Measurements from ENCODE around the gene ARL5C.
A peak's percentile ranks its signal among the peaks of the same experiment; 100 is the strongest.

The ARL5C gene

DNA sequence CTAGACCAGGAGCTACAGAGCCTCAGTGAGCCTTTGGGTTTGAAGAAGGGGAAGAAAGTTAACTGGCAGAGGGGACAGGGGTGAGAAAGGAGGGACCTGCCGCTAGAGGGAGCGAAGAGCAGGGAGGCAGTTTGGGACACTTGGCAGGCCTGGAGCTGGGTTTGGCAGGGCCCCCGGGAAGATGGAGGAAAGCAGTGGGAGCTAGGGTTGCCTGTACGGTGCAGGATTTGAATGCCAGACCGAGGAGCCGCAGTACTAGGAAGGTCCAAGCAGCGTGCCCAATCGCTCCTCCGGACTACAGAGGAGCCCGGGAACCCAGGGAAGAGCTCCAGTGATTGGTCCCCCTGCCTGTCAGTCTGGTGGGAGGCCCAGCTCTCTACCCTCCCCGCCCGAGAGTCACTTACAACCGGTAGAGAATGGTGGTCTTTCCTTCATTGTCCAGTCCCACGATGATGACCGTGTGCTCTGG is 1.3 kb downstream of the ARL5C start:
- no peaks in the 10 kb centered on the region for H4K20me1 ChIP-seq (ENCODE audit: control insufficient read depth, insufficient read depth, low read depth, low read length)
- H3K27me3 ChIP-seq (ENCODE audit: control insufficient read depth, low read length) = peaks cover 6% of the 10 kb centered on the region; the same call in 1 of the 2 replicates
- no peaks in the 10 kb centered on the region for H3K9me2 ChIP-seq (replicated peaks; ENCODE audit: control insufficient read depth, low read length)
- peak overlapping the region; percentile 87 for H3K4me2 ChIP-seq (ENCODE audit: low read length)
- no peaks in the 10 kb centered on the region for H3K9me3 ChIP-seq (ENCODE audit: control insufficient read depth, insufficient read depth, low read length)
- no peaks in the 10 kb centered on the region for H3K79me2 ChIP-seq (ENCODE audit: control insufficient read depth, low read length)
- TF ChIP-seq EZH2phosphoT487 (IDR thresholded peaks at IDR 0.05; ENCODE audit: borderline replicate concordance, low read length) = no peak
- TF ChIP-seq, protein P1, sequence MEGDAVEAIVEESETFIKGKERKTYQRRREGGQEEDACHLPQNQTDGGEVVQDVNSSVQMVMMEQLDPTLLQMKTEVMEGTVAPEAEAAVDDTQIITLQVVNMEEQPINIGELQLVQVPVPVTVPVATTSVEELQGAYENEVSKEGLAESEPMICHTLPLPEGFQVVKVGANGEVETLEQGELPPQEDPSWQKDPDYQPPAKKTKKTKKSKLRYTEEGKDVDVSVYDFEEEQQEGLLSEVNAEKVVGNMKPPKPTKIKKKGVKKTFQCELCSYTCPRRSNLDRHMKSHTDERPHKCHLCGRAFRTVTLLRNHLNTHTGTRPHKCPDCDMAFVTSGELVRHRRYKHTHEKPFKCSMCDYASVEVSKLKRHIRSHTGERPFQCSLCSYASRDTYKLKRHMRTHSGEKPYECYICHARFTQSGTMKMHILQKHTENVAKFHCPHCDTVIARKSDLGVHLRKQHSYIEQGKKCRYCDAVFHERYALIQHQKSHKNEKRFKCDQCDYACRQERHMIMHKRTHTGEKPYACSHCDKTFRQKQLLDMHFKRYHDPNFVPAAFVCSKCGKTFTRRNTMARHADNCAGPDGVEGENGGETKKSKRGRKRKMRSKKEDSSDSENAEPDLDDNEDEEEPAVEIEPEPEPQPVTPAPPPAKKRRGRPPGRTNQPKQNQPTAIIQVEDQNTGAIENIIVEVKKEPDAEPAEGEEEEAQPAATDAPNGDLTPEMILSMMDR (IDR thresholded peaks at IDR 0.05; ENCODE audit: low read depth, low read length, poor library complexity, severe bottlenecking) = peak; percentile 98
- no peaks in the 10 kb centered on the region for H3K36me3 ChIP-seq (ENCODE audit: control insufficient read depth, low read length)
- peaks cover 15% of the 10 kb centered on the region for H3K4me1 ChIP-seq (ENCODE audit: control insufficient read depth, low read length)
- no peaks in the 10 kb centered on the region for H3F3A ChIP-seq (ENCODE audit: control insufficient read depth, insufficient read depth)
- H3K27ac ChIP-seq (ENCODE audit: low read depth, low read length) = no peak overlapping the region
- H3K4me3 ChIP-seq (ENCODE audit: low read length) = peak overlapping the region; percentile 76

DNA sequence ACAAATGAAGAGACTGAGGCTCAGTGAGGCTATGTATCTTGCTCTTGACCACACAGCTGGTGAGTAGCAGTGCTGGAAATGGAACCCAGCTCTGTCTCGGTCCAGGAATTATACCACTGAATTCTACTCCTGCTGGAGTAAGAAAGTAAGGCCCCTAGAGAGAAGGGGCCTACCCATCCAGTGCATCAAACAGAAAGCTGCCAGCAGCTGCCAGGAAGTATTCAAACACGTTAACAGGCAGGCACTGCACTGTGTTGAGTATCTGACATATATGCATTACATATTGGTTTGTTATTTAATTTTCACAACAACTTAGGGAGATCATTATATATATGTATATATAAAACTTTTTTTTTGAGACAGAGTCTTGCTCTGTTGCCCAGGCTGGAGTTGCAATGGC is 4.0 kb downstream of the ARL5C start:
- Histone ChIP-seq H3K79me2 (ENCODE audit: control insufficient read depth, low read length) (no peaks in the 10 kb centered on the region), H3K27ac (ENCODE audit: low read depth, low read length) (no peak overlapping the region), H3K27me3 (ENCODE audit: control insufficient read depth, low read length) (peaks cover 2% of the 10 kb centered on the region; the same call in 1 of the 2 replicates), H3K9me3 (ENCODE audit: control insufficient read depth, insufficient read depth, low read length) (no peaks in the 10 kb centered on the region), H4K20me1 (ENCODE audit: control insufficient read depth, insufficient read depth, low read depth, low read length) (no peaks in the 10 kb centered on the region), H3K4me2 (ENCODE audit: low read length) (no peak overlapping the region), H3K4me3 (ENCODE audit: low read length) (no peak overlapping the region), H3K9me2 (replicated peaks; ENCODE audit: control insufficient read depth, low read length) (no peaks in the 10 kb centered on the region), H3K36me3 (ENCODE audit: control insufficient read depth, low read length) (no peaks in the 10 kb centered on the region), H3F3A (ENCODE audit: control insufficient read depth, insufficient read depth) (no peaks in the 10 kb centered on the region), H3K4me1 (ENCODE audit: control insufficient read depth, low read length) (peaks cover 10% of the 10 kb centered on the region)
- TF ChIP-seq, protein P1 (IDR thresholded peaks at IDR 0.05; ENCODE audit: low read depth, low read length, poor library complexity, severe bottlenecking) = no peak
- TF ChIP-seq EZH2phosphoT487 (IDR thresholded peaks at IDR 0.05; ENCODE audit: borderline replicate concordance, low read length) = no peak

DNA sequence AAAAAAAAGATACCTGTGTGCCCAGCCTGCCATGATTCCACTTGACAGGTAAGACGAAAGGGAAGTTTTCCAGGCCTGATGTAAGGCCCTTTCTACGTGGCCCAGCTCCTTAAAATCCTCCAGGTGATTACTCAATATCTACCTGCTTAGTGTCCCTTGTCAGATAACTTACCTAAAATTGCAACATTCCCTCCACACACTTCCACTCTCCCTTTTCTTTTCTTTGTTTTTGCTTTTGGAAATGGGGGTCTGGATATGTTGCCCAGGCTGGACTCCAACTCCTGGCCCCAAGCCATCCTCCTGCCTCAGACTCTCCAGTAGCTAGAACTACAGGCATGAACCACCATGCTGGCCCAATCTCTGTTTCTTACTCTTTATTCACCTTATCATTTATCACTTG is 7.3 kb downstream of the ARL5C start:
- H3F3A ChIP-seq (ENCODE audit: control insufficient read depth, insufficient read depth) = no peaks in the 10 kb centered on the region
- H3K4me1 ChIP-seq (ENCODE audit: control insufficient read depth, low read length) = peaks cover 7% of the 10 kb centered on the region

More for the DNA sequence above, 7.3 kb downstream of the ARL5C start:
- H3K4me3 ChIP-seq (ENCODE audit: low read length) = no peak overlapping the region
- no peak for TF ChIP-seq EZH2phosphoT487 (IDR thresholded peaks at IDR 0.05; ENCODE audit: borderline replicate concordance, low read length)
- TF ChIP-seq, protein P1 (IDR thresholded peaks at IDR 0.05; ENCODE audit: low read depth, low read length, poor library complexity, severe bottlenecking) = no peak
- no peak overlapping the region for H3K27ac ChIP-seq (ENCODE audit: low read depth, low read length)
- H3K4me2 ChIP-seq (ENCODE audit: low read length) = no peak overlapping the region
- H4K20me1 ChIP-seq (ENCODE audit: control insufficient read depth, insufficient read depth, low read depth, low read length) = no peaks in the 10 kb centered on the region
- peaks cover 5% of the 10 kb centered on the region; the same call in 1 of the 2 replicates for H3K36me3 ChIP-seq (ENCODE audit: control insufficient read depth, low read length)
- no peaks in the 10 kb centered on the region for H3K9me3 ChIP-seq (ENCODE audit: control insufficient read depth, insufficient read depth, low read length)
- no peaks in the 10 kb centered on the region for H3K9me2 ChIP-seq (replicated peaks; ENCODE audit: control insufficient read depth, low read length)
- H3K27me3 ChIP-seq (ENCODE audit: control insufficient read depth, low read length) = 0 out of 2 replicates have a peak, but pooled peaks cover 3% of the 10 kb centered on the region
- no peaks in the 10 kb centered on the region for H3K79me2 ChIP-seq (ENCODE audit: control insufficient read depth, low read length)

Data from DOHH2 (cell line).